Testis (tissue), 3 donors: Measurements from ENCODE around the gene OPCML. TPM values are rescaled to one million over a fixed set of nuclear protein-coding genes. Genes with fewer than 3 reads are reported as not detected.

Experiments used
- DNase-seq: peaks from one replicate; pipeline ENCODE4 v3.0.0-alpha.2; 2019
- H3K27ac ChIP-seq, 2 donors: fragments of 200-600 bp; sonication (generic); one replicate each; pipeline ENCODE4 v1.5.1; 2019
- H3K27me3 ChIP-seq: fragments of 200-600 bp; sonication (generic); one replicate; pipeline ENCODE4 v1.5.1; 2019
- H3K36me3 ChIP-seq: fragments of 200-600 bp; sonication (generic); one replicate; pipeline ENCODE4 v1.5.1; 2017; ENCODE audit warnings: low read depth; ENCODE audit errors: missing control alignments
- H3K4me1 ChIP-seq: fragments of 200-600 bp; sonication (generic); one replicate; pipeline ENCODE4 v1.5.1; 2019
- H3K4me3 ChIP-seq, 2 donors: fragments of 200-600 bp; sonication (generic); one replicate each; pipeline ENCODE4 v1.5.1; 2017 to 2019
- H3K9me3 ChIP-seq: fragments of 200-600 bp; sonication (generic); one replicate; pipeline ENCODE4 v1.5.1; 2017
- CTCF ChIP-seq, 3 experiments: fragments of 450-650 bp in 2 of 3; fragments of 200-600 bp in 1 of 3; sonication (generic) in 1 of 3; IDR thresholded peaks; one replicate each; pipeline ENCODE4 v1.5.1; 2016 to 2019; ENCODE audit warnings: antibody characterized with exemption in 3 of 3, mild to moderate bottlenecking in 2 of 3, moderate library complexity in 1 of 3
- POLR2A ChIP-seq: fragments of 450-650 bp; IDR thresholded peaks from one replicate; pipeline ENCODE4 v1.6.1; 2017; ENCODE audit warnings: antibody characterized with exemption, mild to moderate bottlenecking, moderate library complexity
- WGBS, 2 donors: methylation state at CpG; one replicate each; pipeline ENCODE4 v1.1.5; 2018; 5-methylcytosine and 5-hydroxymethylcytosine counted together
- intact Hi-C: fragments of 100-400 bp; cut with DNase I; formaldehyde crosslinking; loops from one replicate; pipeline ENCODE4 v1.15.1; 2023; ENCODE audit warnings: low total_unique reads
- polyA plus RNA-seq: library from polyadenylated mRNA; stranded (reverse); fragments of 350-450 nt; fragmentation: Illumina TruSeq; extraction: RNeasy Lipid Tissue Mini Kit (QIAGEN cat#74804); gene quantifications from one replicate; pipeline ENCODE4 v1.2.3, GENCODE V29; 2014; ENCODE audit warnings: low read depth, low replicate concordance; ENCODE audit not compliant: insufficient read depth
- total RNA-seq, 2 donors: library from RNA; depleted of rRNA; stranded (reverse); fragments of >200 nt; gene quantifications; one replicate each; pipeline ENCODE4 v1.2.3, GENCODE V29; 2016

The OPCML gene
- total and polyA plus RNA-seq, 3 donors from 2014 or later, result 0.16 to 2.7 (median 0.62) TPM

- intact Hi-C loops, result no loop called here
- no peak for DNase-seq
- 59 to 62% methylated on average over 29 of the region's 29 CpGs for WGBS, 2 donors
- no peak for TF ChIP-seq CTCF (IDR thresholded peaks at IDR 0.05)
- no peak for TF ChIP-seq POLR2A
- no peaks in the 10 kb centered on the region for H3K4me1 ChIP-seq
- H3K36me3 ChIP-seq, result no peaks in the 10 kb centered on the region
- H3K27ac ChIP-seq, result no peak overlapping the region
- no peaks in the 10 kb centered on the region for H3K27me3 ChIP-seq
- H3K4me3 ChIP-seq, result no peak overlapping the region
- H3K9me3 ChIP-seq, result no peaks in the 10 kb centered on the region
Measured at GRCh38 chr11:133041928-133042882, 490.1 kb downstream of the OPCML start.

- Histone ChIP-seq H3K27ac (no peak overlapping the region), H3K36me3 (no peaks in the 10 kb centered on the region), H3K4me1 (no peaks in the 10 kb centered on the region), H3K27me3 (no peaks in the 10 kb centered on the region), H3K4me3 (no peak overlapping the region), H3K9me3 (no peaks in the 10 kb centered on the region)
- DNase-seq, result no peak
- intact Hi-C loops, result no loop called here
- no peak for TF ChIP-seq POLR2A
- no peak for TF ChIP-seq CTCF (IDR thresholded peaks at IDR 0.05)
- 62 to 68% methylated on average over 4 of the region's 4 CpGs for WGBS, 2 donors
Measured at GRCh38 chr11:133041181-133041580, 491.1 kb downstream of the OPCML start.

DNA sequence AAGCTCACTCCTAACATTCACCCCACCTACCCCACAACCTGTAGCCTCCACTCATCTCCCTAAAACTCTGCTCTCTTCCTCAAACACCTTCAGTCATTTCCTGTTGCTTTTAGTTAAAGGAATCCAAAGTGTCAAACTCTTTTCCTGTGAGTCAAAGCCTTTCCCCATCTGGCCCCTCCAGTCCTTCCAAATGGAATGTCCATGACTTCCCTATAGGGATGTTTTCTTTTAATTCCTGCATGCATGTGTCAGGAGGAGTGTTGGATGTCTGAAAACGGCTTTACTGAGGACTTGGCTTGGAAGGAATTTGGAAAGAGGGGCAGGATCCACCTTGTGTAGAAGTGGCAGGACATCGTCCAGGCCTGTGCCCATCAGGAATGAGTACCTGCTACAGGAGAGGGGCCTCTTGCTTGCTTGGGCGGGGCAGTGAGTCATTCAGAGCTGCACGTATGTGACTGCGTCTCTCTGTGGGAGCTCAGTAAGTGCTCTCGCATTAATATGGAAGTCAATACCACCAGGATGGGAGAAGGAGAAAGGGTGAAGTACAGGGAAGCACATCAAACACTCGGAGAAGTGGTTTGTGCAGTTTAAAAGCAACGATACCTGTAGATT, 491.9 kb downstream of the OPCML start:
- H3K4me1 ChIP-seq, result no peaks in the 10 kb centered on the region
- no peak overlapping the region for H3K27ac ChIP-seq
- H3K9me3 ChIP-seq, result no peaks in the 10 kb centered on the region
- no peaks in the 10 kb centered on the region for H3K27me3 ChIP-seq
- 63 to 67% methylated on average over 8 of the region's 8 CpGs for WGBS, 2 donors
- intact Hi-C loops, result no loop called here
- H3K36me3 ChIP-seq, result no peaks in the 10 kb centered on the region
- H3K4me3 ChIP-seq, result no peak overlapping the region
- DNase-seq, result no peak
- no peak for TF ChIP-seq CTCF (IDR thresholded peaks at IDR 0.05)
- no peak for TF ChIP-seq POLR2A

DNA sequence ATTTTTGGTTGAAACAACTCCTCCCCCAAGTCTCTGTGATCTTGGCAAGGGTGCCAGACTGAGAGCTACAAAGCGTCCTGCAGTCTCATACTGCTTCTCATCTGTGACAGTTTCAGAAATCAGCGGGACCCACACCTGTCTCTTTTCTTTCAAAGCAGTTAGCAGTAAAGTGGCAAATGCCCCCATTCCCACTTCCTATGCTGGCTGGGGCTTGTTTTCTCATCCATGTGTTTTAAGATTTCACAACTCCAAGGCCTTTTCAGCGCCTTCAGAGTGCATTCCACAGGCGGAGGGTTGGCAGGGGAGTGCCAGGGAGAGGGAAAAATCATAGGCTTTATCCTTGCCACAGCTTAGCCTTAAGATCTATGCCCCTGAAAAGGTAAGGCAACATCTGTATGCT, 493.5 kb downstream of the OPCML start:
- Histone ChIP-seq H3K4me3 (no peak overlapping the region), H3K27me3 (no peaks in the 10 kb centered on the region), H3K36me3 (no peaks in the 10 kb centered on the region), H3K9me3 (no peaks in the 10 kb centered on the region), H3K27ac (no peak overlapping the region), H3K4me1 (no peaks in the 10 kb centered on the region)
- DNase-seq, result no peak
- 34 to 53% methylated on average over 4 of the region's 4 CpGs for WGBS, 2 donors
- no peak for TF ChIP-seq POLR2A
- TF ChIP-seq CTCF (IDR thresholded peaks at IDR 0.05), result no peak
- intact Hi-C loops, result no loop called here
